IMR-90 (cell line): Measurements from ENCODE around the gene MARCKSL1. TPM values are rescaled to one million over a fixed set of nuclear protein-coding genes. Genes with fewer than 3 reads are reported as not detected.

Source experiments
- ATAC-seq: fragments of 200-7000 bp; cut with Tn5 transposase; 2 replicates; pipeline ENCODE4 v1.9.1; 2020; ENCODE audit warnings: low read depth, mild to moderate bottlenecking, moderate library complexity
- BruUV-seq: library from RNA; stranded (reverse); fragments of 400-500 nt; replicated peaks from 2 replicates; lab custom pipeline; 2021; lab: Mats Ljungman, UMichigan
- CTCF ChIA-PET: fragments of 300-600 bp; formaldehyde crosslinking; extraction: SDS; loops from one replicate; lab custom pipeline; 2021; ENCODE audit warnings: antibody characterized with exemption; lab: Yijun Ruan, JAX
- POLR2A ChIA-PET: fragments of 300-600 bp; sonication (Branson Sonifier 250); formaldehyde crosslinking; loops from one replicate; lab custom pipeline; 2022; ENCODE audit warnings: antibody characterized with exemption; ENCODE audit not compliant: unreplicated experiment; lab: Charles Lee
- DNase-seq: peaks from one replicate; pipeline ENCODE4 v3.0.0; 2013
- H2AFZ ChIP-seq: replicated peaks from 2 replicates; pipeline ENCODE3; 2013; ENCODE audit warnings: low read length, mild to moderate bottlenecking; ENCODE audit not compliant: poor library complexity
- H2AK5ac ChIP-seq: 2 replicates; pipeline ENCODE4 v1.6.1; 2013; ENCODE audit warnings: low read depth, low read length, inconsistent platforms
- H2AK9ac ChIP-seq: replicated peaks from 2 replicates; pipeline ENCODE3; 2013; ENCODE audit warnings: mild to moderate bottlenecking, low read depth, low read length, moderate library complexity; ENCODE audit not compliant: poor library complexity
- H2BK120ac ChIP-seq: 2 replicates; pipeline ENCODE4 v1.6.1; 2013; ENCODE audit warnings: low read depth, low read length, inconsistent platforms
- H2BK15ac ChIP-seq: 3 replicates; pipeline ENCODE4 v1.6.1; 2013; ENCODE audit warnings: low read depth, low read length, inconsistent platforms
- H2BK20ac ChIP-seq: 2 replicates; pipeline ENCODE4 v1.6.1; 2013; ENCODE audit warnings: low read depth, mild to moderate bottlenecking, inconsistent platforms, low read length, moderate library complexity
- H2BK5ac ChIP-seq: 2 replicates; pipeline ENCODE4 v1.6.1; 2013; ENCODE audit warnings: mild to moderate bottlenecking, low read depth, low read length, inconsistent platforms; ENCODE audit not compliant: poor library complexity, severe bottlenecking
- H3K14ac ChIP-seq: replicated peaks from 2 replicates; pipeline ENCODE4 v1.6.1; 2013; ENCODE audit warnings: low read depth, low read length, inconsistent platforms
- H3K18ac ChIP-seq: 2 replicates; pipeline ENCODE4 v1.6.1; 2013; ENCODE audit warnings: low read depth, low read length, control low read depth
- H3K23ac ChIP-seq: 2 replicates; pipeline ENCODE4 v1.6.1; 2013; ENCODE audit warnings: low read depth, low read length, inconsistent platforms
- H3K27ac ChIP-seq: 2 replicates; pipeline ENCODE4 v1.5.1; 2013; ENCODE audit warnings: mild to moderate bottlenecking, control low read depth, low read length; ENCODE audit not compliant: insufficient read depth
- H3K27me3 ChIP-seq: 2 replicates; pipeline ENCODE4 v1.6.1; 2013; ENCODE audit warnings: low read length; ENCODE audit not compliant: control insufficient read depth, insufficient read depth
- H3K36me3 ChIP-seq: 2 replicates; pipeline ENCODE4 v1.6.1; 2013; ENCODE audit warnings: low read length, mixed read lengths; ENCODE audit not compliant: control insufficient read depth, insufficient read depth
- H3K4ac ChIP-seq: 2 replicates; pipeline ENCODE4 v1.6.1; 2013; ENCODE audit warnings: low read depth, low read length, inconsistent platforms
- H3K4me1 ChIP-seq: 2 replicates; pipeline ENCODE4 v1.6.1; 2013; ENCODE audit warnings: low read length, mixed read lengths; ENCODE audit not compliant: control insufficient read depth, insufficient read depth
- H3K4me2 ChIP-seq: 2 replicates; pipeline ENCODE4 v1.6.1; 2013; ENCODE audit warnings: low read depth, mild to moderate bottlenecking, control low read depth, low read length, moderate library complexity
- H3K4me3 ChIP-seq: 2 replicates; pipeline ENCODE4 v1.5.1; 2013; ENCODE audit warnings: low read depth, mild to moderate bottlenecking, control low read depth, low read length, moderate library complexity; ENCODE audit not compliant: insufficient read depth
- H3K56ac ChIP-seq: 2 replicates; pipeline ENCODE4 v1.6.1; 2013; ENCODE audit warnings: low read length, inconsistent platforms; ENCODE audit not compliant: insufficient read depth; ENCODE audit errors: extremely low read depth
- H3K79me1 ChIP-seq, 2 experiments: 2 replicates each; pipeline ENCODE4 v1.6.1; 2013; ENCODE audit warnings: low read length in 2 of 2, inconsistent platforms in 1 of 2, low read depth in 1 of 2
- H3K9ac ChIP-seq: 2 replicates; pipeline ENCODE4 v1.6.1; 2013; ENCODE audit warnings: low read depth, low read length, control low read depth
- H3K9me1 ChIP-seq: 2 replicates; pipeline ENCODE4 v1.6.1; 2013; ENCODE audit warnings: low read length, inconsistent platforms; ENCODE audit not compliant: insufficient read depth
- H3K9me3 ChIP-seq: 2 replicates; pipeline ENCODE4 v1.6.1; 2013; ENCODE audit warnings: low read length; ENCODE audit not compliant: control insufficient read depth, insufficient read depth
- H4K20me1 ChIP-seq: 2 replicates; pipeline ENCODE4 v1.6.1; 2013; ENCODE audit warnings: low read length, inconsistent platforms; ENCODE audit not compliant: insufficient read depth
- H4K5ac ChIP-seq: 2 replicates; pipeline ENCODE4 v1.6.1; 2013; ENCODE audit warnings: mild to moderate bottlenecking, low read depth, low read length, control low read depth
- H4K8ac ChIP-seq, 2 experiments: 2 replicates each; pipeline ENCODE4 v1.6.1; 2013; ENCODE audit warnings: low read depth in 2 of 2, low read length in 2 of 2, control low read depth in 1 of 2, inconsistent platforms in 1 of 2
- H4K91ac ChIP-seq: 2 replicates; pipeline ENCODE4 v1.6.1; 2013; ENCODE audit warnings: low read depth, low read length, inconsistent platforms; ENCODE audit not compliant: insufficient read depth
- BHLHE40 ChIP-seq: fragments of 150-350 bp; IDR thresholded peaks from 2 replicates; pipeline ENCODE4 v1.6.1; 2016; ENCODE audit warnings: mild to moderate bottlenecking, low read depth, low read length
- CHD1 ChIP-seq: IDR thresholded peaks from 2 replicates; pipeline ENCODE4 v1.6.1; 2012; ENCODE audit warnings: low read depth, low read length, improper control_type of control experiment
- ELK1 ChIP-seq: fragments of 150-350 bp; IDR thresholded peaks from 2 replicates; pipeline ENCODE4 v1.6.1; 2016; ENCODE audit warnings: low read depth, mild to moderate bottlenecking, low read length, moderate library complexity, borderline replicate concordance
- FOS ChIP-seq: fragments of 150-350 bp; IDR thresholded peaks from 2 replicates; pipeline ENCODE4 v1.6.1; 2016; ENCODE audit warnings: low read depth, low read length
- MAFK ChIP-seq: IDR thresholded peaks from 2 replicates; pipeline ENCODE4 v1.6.1; 2012; ENCODE audit warnings: low read depth, low read length, improper control_type of control experiment
- MAZ ChIP-seq: IDR thresholded peaks from 2 replicates; pipeline ENCODE4 v1.6.1; 2012; ENCODE audit warnings: low read depth, mild to moderate bottlenecking, low read length, improper control_type of control experiment, moderate library complexity, borderline replicate concordance
- NFE2L2 ChIP-seq: fragments of 150-350 bp; IDR thresholded peaks from 2 replicates; pipeline ENCODE4 v1.6.1; 2016; ENCODE audit warnings: low read depth, mild to moderate bottlenecking, low read length
- RAD21 ChIP-seq: IDR thresholded peaks from 2 replicates; pipeline ENCODE4 v1.6.1; 2012; ENCODE audit warnings: low read length, improper control_type of control experiment
- RFX5 ChIP-seq: IDR thresholded peaks from 2 replicates; pipeline ENCODE4 v1.8.0; 2012; ENCODE audit warnings: low read depth, mild to moderate bottlenecking, low read length, moderate library complexity
- WGBS, 2 experiments: methylation state at CpG; one replicate each; pipeline versions ENCODE4 v1.1.5 to v1.1.7; 2013; ENCODE audit warnings: missing lambda C conversion rate in 2 of 2; ENCODE audit not compliant: insufficient read length in 1 of 2; ENCODE audit errors: extremely low coverage in 2 of 2; 5-methylcytosine and 5-hydroxymethylcytosine counted together
- dilution Hi-C: fragments of 300-500 bp; cut with HindIII; formaldehyde crosslinking; loops from one replicate; pipeline ENCODE4 v1.14.3; 2018; ENCODE audit warnings: low sequenced_read_pairs; ENCODE audit not compliant: unreplicated experiment
- in situ Hi-C: fragments of 300-500 bp; cut with MboI; formaldehyde crosslinking; loops from 3 replicates; pipeline ENCODE4 v1.14.3; 2019; ENCODE audit warnings: low sequenced_read_pairs, inconsistent platforms, mixed read lengths
- intact Hi-C: fragments of 100-400 bp; cut with micrococcal nuclease; formaldehyde crosslinking; loops from 2 replicates; pipeline ENCODE4 v1.10.0; 2022
- polyA plus RNA-seq, 3 experiments: library from polyadenylated mRNA; depleted of rRNA; stranded (reverse); fragments of >200 nt; gene quantifications; 2 replicates each; pipeline ENCODE4 v1.2.3, GENCODE V29; 2012; ENCODE audit warnings: low replicate concordance in 1 of 3
- total RNA-seq: library from RNA; depleted of rRNA; stranded (reverse); fragments of >200 nt; gene quantifications from 2 replicates; pipeline ENCODE4 v1.2.3, GENCODE V29; 2012

The MARCKSL1 gene
- total and polyA plus RNA-seq, 2 of the 4 experiments (the other 2 are of a cell fraction), result 37.5 to 218 TPM

GRCh38 chr1:32363713-32364112, 27.7 kb upstream of the MARCKSL1 start:
- Histone ChIP-seq H3K14ac (no peak overlapping the region), H2AK9ac (no peak overlapping the region), H3K9me1 (0 out of 2 replicates have a peak, but pooled peaks cover 4% of the 10 kb centered on the region), H3K27ac (no peak overlapping the region), H3K4ac (no peak overlapping the region), H2AFZ (peak overlapping the region; percentile 9), H3K27me3 (no peaks in the 10 kb centered on the region), H4K20me1 (no peaks in the 10 kb centered on the region; the same call in 1 of the 2 replicates), H3K4me3 (no peak overlapping the region), H3K79me1 (peaks cover 0 to 3% of the 10 kb centered on the region in 2 experiments; a peak in 1 of 4 replicates), H3K9ac (no peak overlapping the region), H4K5ac (no peak overlapping the region), H3K56ac (no peak overlapping the region), H3K4me2 (no peak overlapping the region), H3K23ac (no peak overlapping the region), H2BK15ac (no peak overlapping the region), H4K8ac (no peak overlapping the region), H3K18ac (no peak overlapping the region), H4K91ac (no peak overlapping the region), H2AK5ac (no peak overlapping the region), H3K9me3 (no peaks in the 10 kb centered on the region), H3K4me1 (no peaks in the 10 kb centered on the region), H2BK20ac (no peak overlapping the region), H2BK120ac (no peak overlapping the region), H3K36me3 (peaks cover 39% of the 10 kb centered on the region), H2BK5ac (no peak overlapping the region)
- in situ Hi-C loops, result no loop called here
- intact Hi-C loops, result no loop called here
- ChIA-PET CTCF (no interaction called here), POLR2A (interaction anchor here (2.1 kb wide), 1 partner anchor 12 kb away, joined by 4 read pairs; no protein-coding TSS in a partner anchor)
- ATAC-seq (no peak), DNase-seq (no peak)
- BruUV-seq, result no TSS peak
- dilution Hi-C loops, result no loop called here
- no peak for TF ChIP-seq BHLHE40
- no peak for TF ChIP-seq MAZ
- TF ChIP-seq RFX5, result no peak
- no peak for TF ChIP-seq CHD1
- no peak for TF ChIP-seq NFE2L2
- TF ChIP-seq FOS, result no peak
- TF ChIP-seq MAFK, result no peak
- no peak for TF ChIP-seq RAD21
- no peak for TF ChIP-seq ELK1
- WGBS, 2 experiments, result 91% methylated on average over 7 of the region's 12 CpGs; no CpG with 5 or more reads in 1 of the 2 experiments
